H1 (cell line): Measurements from ENCODE around the gene ADD3. TPM values are rescaled to one million over a fixed set of nuclear protein-coding genes. Genes with fewer than 3 reads are reported as not detected.

Experiments
- CHD1 ChIP-seq: IDR thresholded peaks from 2 replicates; pipeline ENCODE4 v1.6.1; 2012; ENCODE audit warnings: low read depth, low read length, improper control_type of control experiment
- HDAC6 ChIP-seq: IDR thresholded peaks from one replicate; pipeline ENCODE4 v1.7.1; 2012; ENCODE audit warnings: low read depth, mild to moderate bottlenecking, inconsistent platforms, low read length, moderate library complexity
- KDM4A ChIP-seq: IDR thresholded peaks from one replicate; pipeline ENCODE4 v1.7.1; 2012; ENCODE audit warnings: low read depth, mild to moderate bottlenecking, moderate library complexity, low read length, inconsistent platforms; ENCODE audit not compliant: severe bottlenecking
- PHF8 ChIP-seq: fragments of 200-600 bp; sonication (generic); conservative IDR thresholded peaks from 2 replicates; pipeline ENCODE4 v1.7.1; 2012; ENCODE audit warnings: low read depth, mild to moderate bottlenecking, inconsistent platforms, low read length, moderate library complexity
- YY1 ChIP-seq: IDR thresholded peaks from 2 replicates; pipeline ENCODE4 v1.6.1; 2011; ENCODE audit warnings: low read depth, mild to moderate bottlenecking, low read length
- polyA plus RNA-seq, 7 experiments: library from polyadenylated mRNA; depleted of rRNA in 3 of 7; stranded (reverse) in 5 of 7; unstranded in 2 of 7; fragments of >200 nt in 5 of 7; fragments of 200-250 nt in 2 of 7; gene quantifications; 1 replicate in 5 of 7; 2 replicates in 1 of 7; 4 replicates in 1 of 7; pipeline versions ENCODE4 v1.2.1 to v1.2.3, GENCODE V29; 2011 to 2013; ENCODE audit warnings: missing spikeins in 2 of 7, mixed read lengths in 2 of 7
- total RNA-seq: library from RNA; stranded (reverse); fragmentation: NEBNext Ultra II Directional; extraction: Animal tissue kit (Norgen Biotek cat#: 25700); gene quantifications from 2 replicates; pipeline ENCODE4 v1.2.1, GENCODE V29; 2021
- TF ChIP-seq, protein P1 (sequence below), 3 experiments: IDR thresholded peaks; 1 replicate in 2 of 3; 2 replicates in 1 of 3; pipeline versions ENCODE4 v1.5.1 to v1.6.1; 2011; ENCODE audit warnings: low read length in 3 of 3, mild to moderate bottlenecking in 3 of 3, inconsistent platforms in 2 of 3, low read depth in 1 of 3, moderate library complexity in 1 of 3; ENCODE audit not compliant: insufficient read depth in 1 of 3; ENCODE audit errors: control extremely low read depth in 1 of 3

The ADD3 gene
- total and polyA plus RNA-seq, 2 of the 8 experiments (the other 6 are each of a cell fraction or from before 2014, with no cell fraction given) = 44.7 to 85.6 TPM

DNA sequence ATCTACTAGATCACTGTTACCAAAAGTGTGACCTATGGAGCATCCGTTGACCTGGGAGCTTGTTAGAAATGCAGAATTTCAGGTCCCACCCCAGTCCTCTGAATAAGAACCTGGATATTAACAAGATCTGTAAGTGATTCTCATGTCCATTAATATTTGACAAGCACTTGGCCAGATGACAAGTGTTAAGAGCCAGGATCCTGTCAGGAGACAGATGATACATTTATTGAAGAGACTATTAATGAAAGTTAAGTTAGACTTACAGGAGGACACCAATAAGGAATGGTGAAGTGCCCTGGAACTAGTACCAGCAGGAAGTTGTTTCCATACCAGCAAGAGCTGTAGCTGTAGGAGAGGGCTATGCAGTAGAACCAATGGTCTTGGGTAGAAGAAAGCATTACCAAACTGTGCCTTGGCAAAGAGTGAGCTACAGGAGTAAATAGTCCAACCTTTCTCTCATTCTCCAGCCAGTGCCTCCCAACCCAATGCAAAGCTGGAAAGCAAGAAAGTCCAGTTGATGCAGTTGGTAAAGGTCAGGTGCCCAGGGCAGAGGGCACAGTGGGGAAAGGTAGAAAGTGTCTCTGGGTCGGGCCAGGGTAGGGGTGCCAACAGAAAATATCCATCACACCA is 35.3 kb upstream of the ADD3 start (continued):
- TF ChIP-seq, protein P1, sequence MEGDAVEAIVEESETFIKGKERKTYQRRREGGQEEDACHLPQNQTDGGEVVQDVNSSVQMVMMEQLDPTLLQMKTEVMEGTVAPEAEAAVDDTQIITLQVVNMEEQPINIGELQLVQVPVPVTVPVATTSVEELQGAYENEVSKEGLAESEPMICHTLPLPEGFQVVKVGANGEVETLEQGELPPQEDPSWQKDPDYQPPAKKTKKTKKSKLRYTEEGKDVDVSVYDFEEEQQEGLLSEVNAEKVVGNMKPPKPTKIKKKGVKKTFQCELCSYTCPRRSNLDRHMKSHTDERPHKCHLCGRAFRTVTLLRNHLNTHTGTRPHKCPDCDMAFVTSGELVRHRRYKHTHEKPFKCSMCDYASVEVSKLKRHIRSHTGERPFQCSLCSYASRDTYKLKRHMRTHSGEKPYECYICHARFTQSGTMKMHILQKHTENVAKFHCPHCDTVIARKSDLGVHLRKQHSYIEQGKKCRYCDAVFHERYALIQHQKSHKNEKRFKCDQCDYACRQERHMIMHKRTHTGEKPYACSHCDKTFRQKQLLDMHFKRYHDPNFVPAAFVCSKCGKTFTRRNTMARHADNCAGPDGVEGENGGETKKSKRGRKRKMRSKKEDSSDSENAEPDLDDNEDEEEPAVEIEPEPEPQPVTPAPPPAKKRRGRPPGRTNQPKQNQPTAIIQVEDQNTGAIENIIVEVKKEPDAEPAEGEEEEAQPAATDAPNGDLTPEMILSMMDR (IDR thresholded peaks at IDR 0.05; ENCODE audit: control extremely low read depth in 1 of 3, insufficient read depth in 1 of 3, low read depth in 1 of 3, low read length in 3 of 3) = no peak
- TF ChIP-seq YY1 (no peak), KDM4A (no peak), CHD1 (no peak), PHF8 (no peak), HDAC6 (no peak)
- TF ChIP-seq, all 59 proteins: peak for 0
